Measurements from ENCODE around the gene SF3A2.

Gene SF3A2

DNA sequence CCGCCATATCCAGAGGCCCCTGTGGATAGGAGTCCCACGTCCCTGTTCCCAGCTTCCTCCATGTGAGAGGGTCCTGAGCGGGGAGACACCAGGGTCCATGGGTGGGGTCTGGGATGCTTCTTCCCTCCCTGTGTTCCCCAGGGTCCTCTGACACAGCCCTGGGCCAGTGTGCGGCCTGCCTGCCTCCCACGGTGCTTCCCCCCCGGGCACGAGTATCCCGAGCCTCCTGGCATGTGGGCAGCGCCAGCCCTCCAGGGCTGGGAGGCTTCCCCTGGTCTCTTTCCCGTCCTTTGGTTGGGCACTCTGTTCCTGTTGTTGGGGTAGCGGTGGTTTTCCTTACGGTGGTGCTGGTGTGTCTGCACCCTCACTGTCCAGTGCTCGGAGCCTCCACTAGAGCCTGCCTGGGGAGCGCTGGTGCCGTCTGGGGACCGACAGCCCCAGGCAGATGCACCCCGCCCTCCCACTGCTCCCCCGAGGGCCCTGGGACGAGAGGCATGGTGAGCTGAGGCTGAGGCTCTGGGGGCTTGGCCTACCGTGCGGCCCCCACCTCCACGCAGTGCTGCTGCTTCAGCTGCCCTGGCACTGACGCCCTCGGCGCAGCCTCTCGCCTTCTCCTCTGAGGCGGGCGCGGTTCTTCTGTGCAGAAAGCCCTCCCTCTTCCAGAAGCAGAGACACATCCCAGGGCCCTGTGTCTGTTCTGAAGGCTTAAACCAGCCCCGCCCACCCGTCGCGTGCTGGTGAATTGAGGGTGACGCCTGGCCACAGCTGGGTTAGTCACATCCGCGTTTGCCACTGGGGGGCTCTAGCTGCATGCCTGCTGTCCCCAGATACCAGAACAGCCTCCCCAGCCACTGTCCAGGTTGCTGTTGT is 28.4 kb upstream of the SF3A2 start:
- peak in 1 of 2 donors; percentile 40 for DNase-seq (ENCODE audit: low read depth in 2 of 2)

DNA sequence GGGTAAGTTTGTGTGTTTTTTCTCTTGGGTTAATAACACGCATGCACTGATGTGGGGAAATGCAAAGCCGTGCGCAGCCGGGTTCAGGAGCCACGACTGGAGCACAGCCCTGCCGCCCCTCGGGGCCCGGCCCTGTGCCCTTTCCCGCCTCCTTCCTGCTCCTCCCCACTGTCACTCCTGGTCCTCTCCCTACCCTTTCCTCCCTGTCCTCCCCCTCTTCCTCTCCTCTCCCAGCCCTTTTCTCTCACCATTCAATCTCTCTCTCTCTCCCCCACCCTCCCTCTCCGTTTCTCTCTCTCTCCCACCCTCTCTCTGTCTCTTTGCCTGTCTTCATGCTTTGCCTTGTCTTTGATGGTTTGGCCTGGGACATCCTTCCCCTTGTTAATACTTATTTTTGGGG is 27.6 kb upstream of the SF3A2 start:
- DNase-seq (ENCODE audit: low read depth in 2 of 2), result no peak

DNA sequence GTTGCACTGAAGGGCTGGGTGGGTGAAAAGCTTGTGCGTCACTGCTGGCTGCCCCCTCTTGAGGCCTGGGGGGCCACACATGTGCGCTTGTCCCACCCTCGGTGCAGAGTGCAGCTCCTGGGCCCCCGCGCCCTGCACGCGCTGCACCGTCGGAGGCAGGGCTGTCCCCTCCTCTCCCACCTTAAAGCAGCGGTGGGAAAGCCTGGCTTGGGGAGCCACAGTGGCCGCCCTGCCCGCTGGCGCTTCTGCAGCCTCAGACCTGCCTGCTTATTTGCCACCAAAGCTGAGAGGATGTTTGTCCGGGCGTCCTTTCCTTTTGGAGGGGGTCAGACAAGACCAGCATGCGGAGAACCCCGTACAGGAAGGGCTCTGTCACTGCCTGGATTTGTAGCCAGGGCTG is 27.2 kb upstream of the SF3A2 start:
- no peak for DNase-seq (ENCODE audit: low read depth in 2 of 2)

DNA sequence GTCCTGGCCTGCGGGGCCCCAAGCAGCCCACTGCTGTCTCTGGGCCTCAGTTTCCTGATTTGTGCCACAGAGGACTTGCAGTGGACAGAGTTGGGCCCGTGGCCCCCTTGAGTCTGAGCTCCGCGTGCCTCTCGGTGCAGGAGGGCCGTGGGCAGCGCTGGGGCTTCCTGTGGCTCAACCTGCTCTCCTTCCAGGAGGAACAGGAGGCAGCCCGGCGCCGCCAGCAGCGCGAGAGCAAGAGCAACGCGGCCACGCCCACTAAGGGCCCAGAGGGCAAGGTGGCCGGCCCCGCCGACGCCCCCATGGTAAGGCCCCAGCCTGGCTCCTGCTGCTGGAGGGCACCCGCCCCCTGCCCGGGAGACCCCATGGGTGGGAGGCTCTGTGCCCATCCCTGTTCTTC is 26.4 kb upstream of the SF3A2 start:
- DNase-seq (ENCODE audit: low read depth in 2 of 2), result no peak

DNA sequence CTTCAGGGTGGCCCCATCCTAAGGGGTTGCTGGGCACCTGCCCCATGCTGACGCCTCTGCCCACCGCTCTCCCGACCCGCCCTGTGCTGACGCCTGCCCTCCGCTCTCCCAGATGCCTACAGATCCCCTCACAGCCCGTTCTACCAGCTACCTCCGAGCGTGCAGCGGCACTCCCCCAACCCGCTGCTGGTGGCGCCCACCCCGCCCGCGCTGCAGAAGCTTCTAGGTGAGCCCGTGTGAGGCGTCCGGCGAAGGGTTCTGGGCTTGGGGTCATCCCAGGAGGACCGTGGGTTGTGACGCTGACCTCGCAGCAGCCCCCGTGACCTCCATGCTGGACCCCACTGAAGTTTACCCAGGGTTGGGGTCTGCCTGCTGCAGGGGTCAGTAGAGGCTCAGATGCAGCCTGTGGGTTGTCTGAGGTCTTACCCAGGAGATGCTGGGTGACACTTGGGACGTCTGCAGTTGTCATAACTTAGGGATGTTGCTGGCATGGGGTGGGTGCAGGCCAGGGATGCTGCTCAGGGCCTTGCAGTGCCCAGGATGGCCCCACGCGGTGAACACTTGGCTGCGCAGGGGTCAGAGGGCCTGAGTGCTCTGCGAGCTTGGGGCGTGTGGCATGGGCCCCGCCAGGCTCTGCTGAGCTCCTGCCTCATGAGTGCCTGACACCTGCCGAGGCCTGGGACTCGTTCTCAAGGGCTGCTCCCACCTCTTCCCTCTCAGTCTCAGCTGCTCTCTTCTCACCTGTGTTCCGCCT is 25.5 kb upstream of the SF3A2 start:
- no peak for DNase-seq (ENCODE audit: low read depth in 2 of 2)

DNA sequence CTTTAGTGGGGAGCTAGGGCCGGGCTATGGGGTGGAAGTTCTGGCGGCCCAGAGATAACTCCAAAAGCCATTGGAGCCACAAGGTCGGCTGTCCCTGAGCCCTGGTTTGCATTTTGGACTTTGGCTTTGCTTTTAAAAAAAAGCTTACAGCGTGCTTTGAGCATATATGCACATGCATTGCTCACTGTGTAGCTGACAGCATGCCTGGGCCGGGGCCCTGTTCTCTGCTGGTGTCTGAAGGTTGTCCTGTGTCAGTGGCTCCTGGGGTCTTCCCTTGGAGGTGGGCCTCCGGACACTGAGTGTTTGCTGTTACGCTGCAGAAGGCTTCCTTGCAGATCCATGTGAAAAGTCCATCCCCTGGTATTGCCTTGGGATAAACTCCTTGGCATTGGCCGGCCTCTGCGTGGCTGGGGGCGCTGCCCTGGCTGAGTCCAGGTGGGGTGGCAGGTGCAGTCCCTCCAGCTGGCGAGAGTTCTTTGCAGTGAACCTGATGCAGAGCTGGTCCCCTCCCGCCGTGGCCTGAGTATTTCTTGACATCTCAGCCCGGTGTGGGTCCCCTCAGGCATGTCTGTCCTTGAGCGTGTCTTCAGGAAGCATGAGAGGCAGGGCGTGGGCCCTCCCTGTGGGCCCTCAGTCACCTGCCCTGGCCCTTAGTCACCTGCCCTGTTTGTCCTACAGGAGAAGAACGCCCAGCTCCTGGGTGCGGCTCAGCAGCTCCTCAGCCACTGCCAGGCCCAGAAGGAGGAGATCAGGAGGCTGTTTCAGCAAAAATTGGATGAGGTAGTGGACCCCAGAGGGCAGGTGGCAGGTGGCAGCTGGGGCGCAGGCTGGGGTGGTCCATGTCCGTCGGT is 23.5 kb upstream of the SF3A2 start:
- no peak for DNase-seq (ENCODE audit: low read depth in 2 of 2)

DNA sequence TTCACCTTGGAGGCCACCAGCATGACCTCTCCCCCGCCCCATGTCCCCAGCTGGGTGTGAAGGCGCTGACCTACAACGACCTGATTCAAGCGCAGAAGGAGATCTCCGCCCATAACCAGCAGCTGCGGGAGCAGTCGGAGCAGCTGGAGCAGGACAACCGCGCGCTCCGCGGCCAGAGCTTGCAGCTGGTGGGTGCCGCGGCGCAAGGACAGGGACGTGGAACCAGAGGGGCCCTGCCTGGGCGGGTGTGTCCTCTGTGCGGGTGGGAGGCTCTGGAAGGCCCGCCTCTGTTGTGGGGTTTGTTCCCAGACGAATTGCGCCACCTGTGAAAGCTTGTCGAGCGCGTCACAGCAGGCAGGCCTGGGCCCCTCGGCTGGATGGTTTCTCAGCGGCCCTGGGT is 22.8 kb upstream of the SF3A2 start:
- no peak for DNase-seq (ENCODE audit: low read depth in 2 of 2)

DNA sequence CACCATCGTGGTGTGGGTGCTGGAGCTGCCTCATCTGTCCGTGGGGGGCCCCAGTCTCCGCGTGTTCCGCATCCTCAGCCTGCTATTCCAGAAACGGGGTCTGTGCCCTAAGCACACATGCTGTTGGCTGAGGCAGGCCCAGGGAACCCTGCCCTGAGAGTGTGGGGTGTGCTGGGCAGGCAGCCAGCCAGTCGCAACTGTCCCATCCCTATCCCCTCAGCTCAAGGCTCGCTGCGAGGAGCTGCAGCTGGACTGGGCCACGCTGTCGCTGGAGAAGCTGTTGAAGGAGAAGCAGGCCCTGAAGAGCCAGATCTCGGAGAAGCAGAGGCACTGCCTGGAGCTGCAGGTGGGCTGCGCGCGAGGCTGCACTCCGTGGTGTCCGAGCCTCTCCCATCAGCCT is 22.4 kb upstream of the SF3A2 start:
- DNase-seq (ENCODE audit: low read depth in 2 of 2), result no peak

DNA sequence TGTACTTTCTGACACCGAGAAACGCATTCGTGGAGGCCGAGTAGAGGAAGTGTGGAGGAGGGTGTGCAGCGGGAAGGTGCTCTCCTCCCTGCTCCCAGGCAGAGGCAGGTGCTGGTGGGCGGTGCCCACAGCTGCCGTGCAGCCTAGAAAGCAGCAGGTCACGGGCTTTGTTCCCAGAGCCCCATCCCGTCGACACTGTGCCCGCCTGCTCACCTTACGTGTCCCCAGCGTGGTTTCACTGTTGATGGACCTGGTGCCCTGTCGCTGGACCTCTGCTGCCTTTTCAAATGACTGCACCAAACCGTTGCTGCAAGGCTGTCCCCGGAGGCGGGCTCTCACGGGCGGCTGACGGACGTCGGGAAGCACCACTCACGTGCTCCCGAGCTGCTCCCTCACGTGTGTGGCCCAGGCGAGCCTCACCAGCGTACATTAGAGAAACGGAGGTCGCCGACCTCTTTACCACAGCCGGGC is 21.3 kb upstream of the SF3A2 start:
- no peak for DNase-seq (ENCODE audit: low read depth in 2 of 2)

DNA sequence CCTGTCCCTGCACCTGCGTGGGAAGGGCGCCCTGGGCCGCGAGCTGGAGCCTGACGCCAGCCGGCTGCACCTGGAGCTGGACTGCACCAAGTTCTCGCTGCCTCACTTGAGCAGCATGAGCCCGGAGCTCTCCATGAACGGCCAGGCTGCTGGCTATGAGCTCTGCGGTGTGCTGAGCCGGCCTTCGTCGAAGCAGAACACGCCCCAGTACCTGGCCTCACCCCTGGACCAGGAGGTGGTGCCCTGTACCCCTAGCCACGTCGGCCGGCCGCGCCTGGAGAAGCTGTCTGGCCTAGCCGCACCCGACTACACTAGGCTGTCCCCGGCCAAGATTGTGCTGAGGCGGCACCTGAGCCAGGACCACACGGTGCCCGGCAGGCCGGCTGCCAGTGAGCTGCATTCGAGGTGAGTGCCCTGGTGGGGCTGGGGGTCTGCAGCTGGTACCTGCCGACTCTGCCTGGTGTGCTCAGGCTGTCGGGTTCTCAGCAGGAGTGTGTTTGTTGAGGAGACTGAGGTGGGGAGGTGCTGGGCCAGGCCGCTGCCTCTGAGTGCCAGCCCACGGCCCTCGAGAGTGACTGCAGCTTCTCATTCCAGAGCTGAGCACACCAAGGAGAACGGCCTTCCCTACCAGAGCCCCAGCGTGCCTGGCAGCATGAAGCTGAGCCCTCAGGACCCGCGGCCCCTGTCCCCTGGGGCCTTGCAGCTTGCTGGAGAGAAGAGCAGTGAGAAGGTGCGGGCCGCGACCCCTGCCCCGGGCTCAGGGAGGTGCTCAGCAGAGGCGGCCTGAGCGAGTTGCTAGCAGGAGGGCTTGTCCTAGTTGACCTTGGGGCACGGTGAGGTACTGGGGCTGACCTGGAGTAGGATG is 20.0 kb upstream of the SF3A2 start:
- no peak for DNase-seq (ENCODE audit: low read depth in 2 of 2)

DNA sequence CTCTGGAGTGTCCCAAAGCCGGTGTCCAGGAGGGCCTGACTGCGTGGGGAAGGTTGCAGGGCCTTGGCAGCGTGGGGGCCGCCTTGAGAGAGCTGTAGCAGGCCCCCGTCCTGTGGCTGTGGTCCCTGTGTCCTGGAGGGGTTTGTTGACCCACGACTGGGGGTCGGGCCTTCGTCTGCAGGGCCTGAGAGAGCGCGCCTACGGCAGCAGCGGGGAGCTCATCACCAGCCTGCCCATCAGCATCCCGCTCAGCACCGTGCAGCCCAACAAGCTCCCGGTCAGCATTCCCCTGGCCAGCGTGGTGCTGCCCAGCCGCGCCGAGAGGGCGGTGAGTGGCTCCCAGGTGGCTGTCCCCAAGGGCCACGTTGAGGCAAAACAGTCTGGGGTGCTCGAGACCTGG is 19.0 kb upstream of the SF3A2 start:
- DNase-seq (ENCODE audit: low read depth in 2 of 2), result no peak

DNA sequence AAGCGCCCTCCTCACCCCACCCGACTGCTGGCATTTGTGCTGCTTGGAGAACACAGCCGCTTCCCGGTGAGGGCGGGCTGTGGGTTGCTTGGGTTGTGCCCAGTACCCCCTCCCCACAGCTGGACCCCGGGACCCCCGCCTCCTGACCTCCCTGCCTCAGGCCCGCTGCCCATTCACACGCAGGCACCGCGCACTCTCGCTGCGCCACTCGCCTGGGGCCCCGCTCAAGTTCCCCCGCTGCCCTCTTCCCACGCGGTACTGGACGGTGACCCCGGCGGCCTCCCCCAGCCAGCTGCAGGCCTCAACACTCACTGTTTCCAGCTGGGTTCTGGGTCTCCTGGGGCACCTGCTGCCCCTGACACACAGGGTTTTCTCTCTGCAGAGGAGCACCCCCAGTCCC is 16.9 kb upstream of the SF3A2 start:
- DNase-seq (ENCODE audit: low read depth in 2 of 2), result no peak

DNA sequence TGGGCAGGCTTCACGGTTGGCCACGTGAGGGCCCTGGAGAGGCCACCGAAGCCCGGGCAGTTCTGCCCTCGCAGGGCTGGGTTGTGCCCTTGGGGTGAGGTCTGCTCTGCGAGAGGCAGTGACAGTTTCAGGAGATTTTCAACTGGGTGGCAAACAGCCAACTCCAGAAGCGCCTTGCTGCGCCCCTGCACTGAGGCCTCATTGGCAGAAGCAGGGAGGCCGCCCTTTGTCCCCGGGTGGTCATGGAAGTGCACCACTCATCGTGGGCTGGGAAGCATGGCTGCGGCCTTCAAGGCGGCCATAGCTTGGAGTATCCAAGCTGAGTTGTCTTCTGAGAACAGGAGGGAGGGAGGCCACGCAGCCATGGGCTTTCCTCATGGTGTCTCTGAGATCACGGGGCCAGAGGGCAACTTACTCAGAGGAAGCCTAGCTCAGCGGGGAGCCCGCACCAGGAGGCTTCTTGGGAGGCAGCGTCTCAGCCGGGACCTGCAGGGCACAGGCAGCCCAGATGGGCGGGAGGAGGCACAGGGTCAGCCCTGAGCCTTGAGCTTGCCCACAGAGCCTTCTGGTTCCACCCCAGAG is 15.3 kb upstream of the SF3A2 start:
- DNase-seq (ENCODE audit: low read depth in 2 of 2), result no peak

DNA sequence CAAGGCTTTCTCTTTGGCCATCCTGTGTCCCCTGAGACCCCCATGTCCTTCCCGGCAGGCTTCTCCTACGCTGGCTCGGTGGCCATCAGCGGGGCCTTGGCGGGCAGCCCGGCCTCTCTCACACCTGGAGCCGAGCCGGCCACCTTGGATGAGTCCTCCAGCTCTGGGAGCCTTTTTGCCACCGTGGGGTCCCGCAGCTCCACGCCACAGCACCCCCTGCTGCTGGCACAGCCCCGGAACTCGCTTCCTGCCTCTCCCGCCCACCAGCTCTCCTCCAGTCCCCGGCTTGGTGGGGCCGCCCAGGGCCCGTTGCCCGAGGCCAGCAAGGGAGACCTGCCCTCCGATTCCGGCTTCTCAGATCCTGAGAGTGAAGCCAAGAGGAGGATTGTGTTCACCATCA is 14.7 kb upstream of the SF3A2 start:
- no peak for DNase-seq (ENCODE audit: low read depth in 2 of 2)

DNA sequence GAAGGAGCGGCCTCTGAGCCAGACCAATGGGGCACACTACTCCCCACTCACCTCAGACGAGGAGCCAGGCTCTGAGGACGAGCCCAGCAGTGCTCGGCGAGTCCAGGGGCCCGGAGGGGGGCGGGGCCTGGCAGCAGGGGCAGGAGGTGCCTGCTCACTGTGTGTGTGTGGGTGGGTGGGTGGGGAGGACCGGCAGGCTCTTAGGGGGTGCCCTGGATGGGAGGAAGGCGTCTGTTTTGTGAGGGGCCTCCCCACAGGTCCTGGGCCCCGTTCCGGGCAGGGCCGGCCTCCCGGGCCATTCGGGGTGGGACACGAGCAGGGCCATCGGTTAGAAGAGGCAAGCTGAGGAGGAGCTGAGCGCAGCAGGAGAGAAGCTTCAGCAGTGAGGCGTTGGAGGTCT is 13.2 kb upstream of the SF3A2 start:
- DNase-seq (ENCODE audit: low read depth in 2 of 2), result no peak

DNA sequence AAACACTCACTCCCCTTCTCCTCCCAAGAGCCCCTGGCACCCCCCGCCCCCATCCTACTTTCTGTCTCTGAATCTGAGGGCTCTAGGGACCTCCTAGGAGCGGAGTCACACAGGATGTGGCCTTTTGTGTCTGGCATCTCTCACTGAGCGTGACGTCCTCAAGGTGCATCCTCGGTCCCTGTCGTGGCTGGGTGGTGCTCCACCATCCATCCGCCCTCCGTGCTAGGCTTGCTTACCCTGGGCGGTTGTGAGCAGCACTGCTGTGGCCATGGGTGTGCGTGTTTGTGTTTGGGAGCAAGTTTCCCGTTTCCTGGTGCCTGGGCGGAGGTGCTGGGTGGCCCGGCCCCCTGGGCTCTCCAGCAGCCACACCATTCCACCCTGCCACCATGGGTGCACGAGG is 12.7 kb upstream of the SF3A2 start:
- no peak for DNase-seq (ENCODE audit: low read depth in 2 of 2)

DNA sequence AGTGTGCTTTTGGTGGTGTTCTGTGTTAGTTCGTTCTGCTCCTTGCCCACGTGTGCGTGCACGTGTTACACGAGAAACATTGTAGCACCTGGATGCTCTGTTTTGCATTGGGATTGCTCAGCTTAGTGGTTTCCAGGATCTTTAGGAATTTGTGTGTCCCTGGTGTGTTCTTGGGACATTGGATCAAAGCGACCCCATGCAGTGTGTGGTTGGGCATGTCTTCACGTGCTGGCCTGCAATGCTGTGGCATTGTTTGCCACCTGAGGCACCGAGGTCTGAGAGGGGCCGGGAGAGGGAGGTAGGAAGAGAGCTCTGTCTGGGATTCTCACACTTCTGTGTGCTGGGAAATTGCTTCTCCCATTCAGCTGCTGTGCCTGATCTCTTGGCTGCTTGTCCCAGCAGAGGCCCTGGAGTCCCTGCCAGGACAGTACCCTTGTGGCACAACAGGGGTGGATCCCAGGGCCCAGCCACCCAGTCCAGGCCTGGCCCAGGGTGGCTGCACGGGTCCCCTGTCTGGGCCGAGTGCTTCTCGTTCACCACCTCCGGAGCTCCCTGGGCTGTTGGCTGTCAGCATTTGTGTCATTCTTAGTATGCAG is 11.8 kb upstream of the SF3A2 start:
- no peak for DNase-seq (ENCODE audit: low read depth in 2 of 2)

DNA sequence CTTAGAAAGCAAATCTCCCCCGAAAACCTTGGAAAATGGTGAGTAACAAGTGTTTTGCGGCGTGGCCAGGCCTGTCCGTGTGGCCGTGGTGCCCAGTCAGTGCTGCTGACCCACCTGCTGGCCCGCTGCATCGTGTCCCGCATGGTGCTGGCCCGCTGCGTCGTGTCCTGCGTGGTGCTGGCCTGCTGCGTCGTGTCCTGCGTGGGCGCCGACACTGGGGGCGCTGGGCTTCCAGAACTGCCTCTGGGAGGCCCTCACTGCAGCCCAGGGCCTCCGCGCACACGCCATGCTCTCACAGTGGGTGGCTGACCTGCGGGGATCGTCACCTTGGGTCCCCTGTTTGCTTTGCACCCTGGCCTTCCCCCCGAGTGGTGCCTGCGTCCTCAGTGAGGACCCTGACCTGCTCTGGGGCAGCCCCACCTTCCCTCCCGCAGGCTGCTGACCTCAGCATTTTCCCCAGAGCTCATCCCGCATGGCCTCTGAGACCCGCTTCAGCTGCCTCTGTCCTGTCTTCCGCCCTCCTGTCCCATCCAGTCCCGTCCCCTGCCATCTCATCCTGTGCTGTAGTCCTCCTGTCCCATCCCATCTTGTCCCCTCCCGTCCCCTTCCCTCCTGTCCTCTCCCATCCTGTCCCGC is 11.1 kb upstream of the SF3A2 start:
- no peak for DNase-seq (ENCODE audit: low read depth in 2 of 2)

DNA sequence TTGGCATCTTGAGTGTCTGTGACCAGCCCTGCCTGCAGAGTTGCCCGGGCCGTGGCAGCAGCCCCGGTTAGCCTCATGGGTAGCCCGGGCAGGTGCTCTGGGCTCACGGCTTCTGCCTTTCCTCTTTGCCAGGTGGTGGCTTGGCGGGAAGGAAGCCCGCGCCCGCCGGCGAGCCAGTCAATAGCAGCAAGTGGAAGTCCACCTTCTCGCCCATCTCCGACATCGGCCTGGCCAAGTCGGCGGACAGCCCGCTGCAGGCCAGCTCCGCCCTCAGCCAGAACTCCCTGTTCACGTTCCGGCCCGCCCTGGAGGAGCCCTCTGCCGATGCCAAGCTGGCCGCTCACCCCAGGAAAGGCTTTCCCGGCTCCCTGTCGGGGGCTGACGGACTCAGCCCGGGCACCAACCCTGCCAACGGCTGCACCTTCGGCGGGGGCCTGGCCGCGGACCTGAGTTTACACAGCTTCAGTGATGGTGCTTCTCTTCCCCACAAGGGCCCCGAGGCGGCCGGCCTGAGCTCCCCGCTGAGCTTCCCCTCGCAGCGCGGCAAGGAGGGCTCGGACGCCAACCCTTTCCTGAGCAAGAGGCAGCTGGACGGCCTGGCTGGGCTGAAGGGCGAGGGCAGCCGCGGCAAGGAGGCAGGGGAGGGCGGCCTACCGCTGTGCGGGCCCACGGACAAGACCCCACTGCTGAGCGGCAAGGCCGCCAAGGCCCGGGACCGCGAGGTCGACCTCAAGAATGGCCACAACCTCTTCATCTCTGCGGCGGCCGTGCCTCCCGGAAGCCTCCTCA is 10.4 kb upstream of the SF3A2 start:
- no peak for DNase-seq (ENCODE audit: low read depth in 2 of 2)
